CD4-positive, alpha-beta T cell treated with Interleukin-12 subunit alpha and Interleukin-12 subunit beta, for 1 hour (primary cell): ENCODE measurements around the gene ZNFX1.
"Not testable (repeated sequence)": the region's sequence is repeated elsewhere in the genome, so short reads cannot be mapped to it uniquely, and the experiment has no call there.

Experiments used
- DNase-seq: peaks from one replicate; pipeline ENCODE4 v3.0.0-alpha.2; 2020

The ZNFX1 gene

GRCh38 chr20:49203746-49204145 is 74.1 kb downstream of the ZNFX1 start:
- DNase-seq: no peak

DNA sequence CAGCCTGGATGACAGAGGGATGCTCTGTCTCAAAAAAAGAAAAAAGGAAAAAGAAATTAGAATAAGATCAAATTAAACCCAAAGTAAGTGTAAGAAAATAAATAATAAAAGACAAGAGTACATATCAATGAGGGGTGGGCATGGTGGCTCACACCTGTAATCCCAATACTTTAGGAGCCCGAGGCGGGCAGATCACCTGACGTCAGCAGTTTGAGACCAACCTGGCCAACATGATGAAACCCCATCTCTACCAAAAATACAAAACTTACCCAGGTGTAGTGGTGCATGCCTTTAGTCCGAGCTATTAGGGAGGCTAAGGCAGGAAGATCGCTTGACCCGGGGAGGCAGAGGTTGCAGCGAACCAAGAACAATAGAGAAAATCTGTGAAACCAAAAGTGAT is 74.8 kb downstream of the ZNFX1 start:
- no peak for DNase-seq

GRCh38 chr20:49199729-49200293 is 78.0 kb downstream of the ZNFX1 start:
- no peak for DNase-seq

DNA sequence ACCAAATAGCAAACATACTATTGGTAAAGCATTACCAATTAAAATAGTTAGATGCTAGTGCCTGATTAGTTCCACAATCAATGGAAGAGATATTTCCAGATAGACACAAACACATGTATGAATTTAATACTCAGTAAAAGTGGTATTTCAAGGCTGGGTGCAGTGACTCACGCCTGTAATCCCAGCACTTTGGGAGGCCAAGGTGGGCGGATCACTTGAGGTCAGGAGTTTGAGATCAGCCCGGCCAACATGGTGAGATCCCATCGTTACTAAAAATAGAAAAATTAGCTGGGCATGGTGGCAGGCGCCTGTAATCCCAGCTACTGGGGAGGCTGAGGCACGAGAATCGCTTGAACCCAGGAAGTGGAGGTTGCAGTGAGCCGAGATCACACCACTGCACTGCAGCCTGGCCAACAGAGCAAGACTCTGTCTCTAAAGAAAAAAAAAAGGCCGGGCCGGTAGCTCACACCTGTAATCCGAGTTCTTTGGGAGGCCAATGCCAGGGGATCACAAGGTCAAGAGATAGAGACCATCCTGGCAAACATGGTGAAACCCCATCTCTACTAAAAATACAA is 84.8 kb downstream of the ZNFX1 start:
- DNase-seq: not testable (repeated sequence)
